GM18498 (cell line): ENCODE measurements around the gene NPC1L1.

Experiments used
- ATAC-seq: cut with Tn5 transposase; IDR thresholded peaks from one replicate; pipeline ENCODE4 v1.9.1; 2021; ENCODE audit warnings: mild to moderate bottlenecking, moderate library complexity; ENCODE audit not compliant: unreplicated experiment

Gene NPC1L1

GRCh38 chr7:44538798-44539668, 2.1 kb downstream of the NPC1L1 start:
- no peak for ATAC-seq

DNA sequence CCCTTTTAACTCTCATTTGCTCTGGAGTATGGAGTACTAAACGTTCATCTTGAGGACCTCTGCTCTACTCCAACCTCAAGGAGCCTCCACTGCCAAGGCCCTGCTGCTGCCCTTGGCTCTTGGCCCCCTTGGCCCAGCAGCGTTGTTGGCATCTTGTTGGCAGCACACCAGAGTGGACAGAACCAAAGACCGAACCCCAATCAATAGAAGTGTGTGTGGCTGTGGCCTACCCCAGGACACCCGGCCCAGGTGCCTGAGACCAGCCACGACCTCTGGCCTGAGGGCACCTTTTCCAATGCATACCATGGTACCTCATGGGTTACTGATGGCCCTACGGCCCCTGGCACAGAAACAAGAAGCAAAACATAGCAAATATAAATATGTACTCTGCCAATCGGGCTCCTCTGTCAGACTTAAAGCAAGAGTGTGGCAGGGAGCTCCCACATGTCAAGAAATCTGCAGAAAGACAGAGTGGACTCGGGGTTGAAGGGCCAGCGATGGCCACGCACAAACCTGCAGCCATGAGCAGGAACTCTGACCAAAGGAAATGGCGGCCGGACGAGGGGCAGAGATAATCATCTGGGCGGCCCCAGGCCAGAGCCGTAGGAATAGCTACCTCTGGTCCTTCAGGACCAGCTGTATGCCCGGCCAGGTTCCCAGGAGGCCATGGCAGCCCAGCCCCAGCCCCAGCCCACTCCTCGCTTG, 2.9 kb downstream of the NPC1L1 start:
- ATAC-seq = no peak

DNA sequence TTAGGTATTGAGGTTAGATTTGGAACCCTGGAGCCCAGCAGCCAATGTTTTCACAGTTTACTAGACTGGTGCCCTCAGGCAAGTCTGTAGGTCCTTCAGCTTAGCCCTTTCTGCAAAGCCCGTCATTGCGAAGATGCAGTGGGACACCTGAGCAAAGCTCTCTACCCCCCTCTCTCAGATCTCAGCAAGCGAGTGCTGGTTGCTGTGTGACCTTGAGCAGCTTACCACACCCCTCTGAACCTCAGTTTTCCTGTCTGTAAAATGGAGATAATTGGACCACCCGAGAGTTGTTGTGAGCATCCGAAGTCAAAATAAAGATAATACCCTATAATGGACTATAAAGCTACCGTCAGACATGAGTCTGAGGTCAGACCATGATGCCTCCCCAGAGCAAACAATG, 3.7 kb downstream of the NPC1L1 start:
- ATAC-seq = no peak

DNA sequence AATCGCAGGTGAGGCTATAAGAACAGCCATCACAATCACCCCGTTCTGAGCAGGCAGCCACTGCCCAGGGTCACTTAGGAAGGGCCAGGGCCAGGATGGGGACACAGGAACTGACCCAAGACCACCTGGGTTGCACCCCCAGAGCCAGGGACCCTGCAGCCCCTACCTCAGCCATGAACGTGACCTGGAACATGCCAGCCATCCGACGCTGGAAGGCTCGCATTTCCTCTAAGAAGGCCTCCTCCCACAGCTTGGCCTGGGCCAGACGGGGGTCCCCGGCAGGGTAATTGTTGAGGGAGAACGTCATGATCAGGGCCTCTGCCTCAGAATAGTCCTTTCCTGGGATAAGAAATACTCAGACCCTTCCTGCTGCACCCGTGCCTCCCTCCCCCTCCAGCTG, 5.0 kb downstream of the NPC1L1 start:
- no peak for ATAC-seq

- no peak for ATAC-seq
Observed at GRCh38 chr7:44535348-44536064, 5.6 kb downstream of the NPC1L1 start.

DNA sequence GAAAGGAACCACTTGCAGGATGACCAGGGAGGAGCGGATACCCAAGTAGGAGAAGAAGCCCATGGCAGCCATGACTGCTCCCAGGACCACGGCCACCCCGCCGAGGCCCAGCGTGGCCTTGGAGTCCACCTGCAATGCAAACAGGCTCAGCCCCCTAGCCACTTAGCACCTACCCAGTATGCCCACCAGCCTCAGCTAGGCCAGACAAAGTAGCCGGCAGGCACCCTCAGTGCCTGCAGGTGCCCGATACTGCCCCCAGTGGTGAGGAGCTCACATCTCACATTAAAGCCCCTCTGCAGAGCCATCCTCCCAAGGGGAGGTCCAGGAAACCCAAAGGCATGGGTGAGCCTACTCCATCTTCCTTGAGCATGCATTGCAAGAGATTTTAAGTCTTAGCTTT, 6.6 kb downstream of the NPC1L1 start:
- no peak for ATAC-seq

- ATAC-seq = no peak
Observed at GRCh38 chr7:44534087-44534486, 7.0 kb downstream of the NPC1L1 start.

DNA sequence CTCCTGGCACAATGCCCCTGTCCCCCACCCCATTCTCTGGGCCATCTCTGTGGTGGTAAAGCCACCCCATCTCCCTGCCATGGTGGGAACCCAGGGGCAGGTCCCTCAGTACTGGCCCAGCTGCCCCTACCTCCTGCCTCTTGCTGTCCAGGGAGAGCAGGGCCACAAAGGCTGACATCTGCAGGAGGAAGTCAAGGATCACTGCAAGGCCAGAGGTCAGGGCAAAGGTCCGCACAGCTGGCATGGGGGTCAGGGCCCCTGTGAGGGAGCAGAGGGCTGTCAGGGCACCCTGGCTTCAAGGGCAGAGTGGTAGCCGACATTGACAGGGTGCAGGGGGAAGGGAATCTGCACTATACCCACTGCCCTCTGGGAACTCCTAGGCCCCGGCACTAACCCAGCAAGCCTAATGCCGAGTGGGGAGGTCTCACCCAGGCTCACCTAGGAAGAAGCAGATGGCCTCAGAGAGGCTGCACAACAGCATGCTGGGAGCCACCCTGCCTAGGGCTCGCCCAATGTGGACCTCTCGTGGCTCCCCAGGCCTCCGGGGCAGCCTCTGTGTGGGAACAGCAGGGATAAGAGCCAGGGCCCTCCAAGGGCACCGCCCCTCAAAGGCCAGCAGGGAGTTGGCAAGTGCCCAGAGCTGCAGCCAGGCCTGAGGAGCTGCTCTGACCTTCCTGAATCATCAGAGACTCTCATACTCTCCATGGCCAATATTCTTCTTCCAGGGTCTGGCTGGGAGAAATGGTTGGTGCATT, 7.7 kb downstream of the NPC1L1 start:
- ATAC-seq = no peak

GRCh38 chr7:44531421-44532380, 9.4 kb downstream of the NPC1L1 start:
- ATAC-seq = no peak

- ATAC-seq = no peak
Observed at GRCh38 chr7:44530990-44531389, 10.1 kb downstream of the NPC1L1 start.

DNA sequence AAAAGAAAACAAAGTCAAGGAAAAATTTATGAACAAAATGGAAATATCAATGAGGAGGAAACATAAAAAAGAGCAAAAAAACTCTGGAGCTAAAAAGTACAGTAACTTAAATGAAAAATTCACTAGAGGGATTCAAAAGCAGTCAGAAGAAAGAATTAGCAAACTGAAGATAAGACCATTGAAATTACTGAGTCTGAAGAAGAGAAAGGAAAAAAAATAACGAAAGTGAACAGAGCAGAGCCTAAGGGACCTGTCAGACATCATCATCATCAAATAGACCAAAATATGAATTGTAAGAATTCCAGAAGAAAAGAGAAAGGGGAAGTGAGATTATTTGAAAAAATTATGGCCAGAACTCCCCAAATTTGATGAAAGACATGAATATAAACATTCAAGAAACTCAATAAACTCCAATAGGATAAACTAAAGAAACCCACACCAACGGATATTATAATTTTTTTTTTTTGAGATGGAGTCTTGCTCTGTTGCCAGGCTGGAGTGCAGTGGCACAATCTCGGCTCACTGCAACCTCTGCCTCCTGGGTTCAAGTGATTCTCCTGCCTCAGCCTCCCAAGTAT, 16.2 kb downstream of the NPC1L1 start:
- no peak for ATAC-seq

DNA sequence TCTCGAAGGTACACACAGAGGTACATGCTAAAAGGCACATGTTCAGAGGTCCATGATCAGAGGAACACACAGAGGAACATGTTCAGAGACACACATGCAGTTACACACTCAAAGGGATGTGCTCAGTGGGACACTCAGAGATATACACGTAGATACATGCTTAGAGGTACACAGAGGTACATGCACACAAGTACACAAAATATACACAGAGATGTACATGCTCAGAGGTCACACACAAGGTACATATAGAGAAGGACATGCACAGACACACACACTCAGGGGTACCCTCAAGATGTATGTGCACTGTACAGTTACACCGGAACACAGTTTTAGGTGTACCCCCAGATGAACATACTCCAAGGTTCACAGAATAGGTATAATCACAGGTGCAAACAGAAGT, 18.8 kb downstream of the NPC1L1 start:
- ATAC-seq = no peak

- ATAC-seq = no peak
Observed at GRCh38 chr7:44521347-44522095, 19.6 kb downstream of the NPC1L1 start.

GRCh38 chr7:44520574-44520973, 20.6 kb downstream of the NPC1L1 start:
- ATAC-seq = no peak

- ATAC-seq = no peak
Observed at GRCh38 chr7:44519546-44519945, 21.6 kb downstream of the NPC1L1 start.

- no peak for ATAC-seq
Observed at GRCh38 chr7:44518761-44519160, 22.4 kb downstream of the NPC1L1 start.

DNA sequence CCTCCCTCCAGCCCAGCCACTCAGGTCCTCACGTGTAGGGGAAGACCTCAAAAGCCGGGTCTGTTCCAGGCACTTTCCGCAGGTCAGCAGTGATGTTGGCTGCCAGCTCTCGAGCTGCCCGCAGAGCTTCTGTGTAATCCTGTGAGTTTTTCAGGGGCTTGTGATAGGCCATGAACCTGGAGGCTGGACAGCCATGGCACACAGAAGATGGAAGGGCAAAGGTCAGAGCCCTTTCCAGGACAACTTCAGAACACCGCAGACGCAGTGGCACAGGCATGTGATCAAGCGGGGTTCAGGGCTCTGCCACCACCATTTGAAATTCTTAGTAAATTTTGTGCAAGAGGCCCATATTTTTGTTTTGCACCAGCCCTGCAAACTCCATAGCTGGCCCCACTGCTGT, 24.0 kb downstream of the NPC1L1 start:
- ATAC-seq = no peak

GRCh38 chr7:44515590-44516268, 25.4 kb downstream of the NPC1L1 start:
- ATAC-seq = no peak
